GM21529 (cell line): Measurements from ENCODE around the gene TAL1.

ENCODE experiments used
- ATAC-seq: cut with Tn5 transposase; IDR thresholded peaks from one replicate; pipeline ENCODE4 v1.9.1; 2021; ENCODE audit not compliant: unreplicated experiment

The TAL1 gene

DNA sequence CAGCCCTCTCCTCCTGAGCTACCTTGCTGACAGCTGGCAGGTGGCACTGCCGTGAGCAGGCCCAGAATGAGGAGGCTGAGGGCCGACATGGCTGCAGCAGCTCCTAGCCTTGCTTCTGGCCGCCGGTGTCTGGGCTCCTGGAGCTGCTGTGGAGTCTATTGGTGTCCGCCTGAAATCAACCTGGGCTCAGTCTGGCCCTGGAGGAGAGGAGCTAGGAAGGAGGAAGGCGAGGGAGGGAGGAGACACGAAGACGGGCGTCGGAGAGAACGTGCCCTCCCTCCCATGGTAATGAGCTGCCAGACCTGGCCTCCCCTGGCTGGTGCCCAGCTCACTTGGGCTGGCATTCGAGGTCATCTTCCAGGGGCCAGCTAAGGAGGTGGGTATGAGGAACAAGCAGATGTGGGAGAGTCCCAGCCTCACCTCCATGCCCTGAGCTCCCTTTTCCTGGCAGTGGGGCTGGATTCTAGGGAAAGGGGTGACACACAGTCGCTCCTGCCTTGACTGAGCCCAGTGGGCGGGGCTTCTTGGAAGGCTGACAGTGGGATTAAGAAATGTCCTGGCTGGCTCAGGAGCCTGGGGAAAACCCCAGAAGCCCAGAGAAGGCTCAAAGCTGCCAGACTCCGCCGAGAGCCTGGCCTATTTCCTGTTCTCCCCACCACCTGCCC is 42.0 kb downstream of the TAL1 start, which contains the start of gene PDZK1IP1:
TSS of gene PDZK1IP1 (minus strand) at position 193 of the 665 bp plus-strand sequence. CDS start at position 89, 104 bp downstream.
- ATAC-seq, result no peak

DNA sequence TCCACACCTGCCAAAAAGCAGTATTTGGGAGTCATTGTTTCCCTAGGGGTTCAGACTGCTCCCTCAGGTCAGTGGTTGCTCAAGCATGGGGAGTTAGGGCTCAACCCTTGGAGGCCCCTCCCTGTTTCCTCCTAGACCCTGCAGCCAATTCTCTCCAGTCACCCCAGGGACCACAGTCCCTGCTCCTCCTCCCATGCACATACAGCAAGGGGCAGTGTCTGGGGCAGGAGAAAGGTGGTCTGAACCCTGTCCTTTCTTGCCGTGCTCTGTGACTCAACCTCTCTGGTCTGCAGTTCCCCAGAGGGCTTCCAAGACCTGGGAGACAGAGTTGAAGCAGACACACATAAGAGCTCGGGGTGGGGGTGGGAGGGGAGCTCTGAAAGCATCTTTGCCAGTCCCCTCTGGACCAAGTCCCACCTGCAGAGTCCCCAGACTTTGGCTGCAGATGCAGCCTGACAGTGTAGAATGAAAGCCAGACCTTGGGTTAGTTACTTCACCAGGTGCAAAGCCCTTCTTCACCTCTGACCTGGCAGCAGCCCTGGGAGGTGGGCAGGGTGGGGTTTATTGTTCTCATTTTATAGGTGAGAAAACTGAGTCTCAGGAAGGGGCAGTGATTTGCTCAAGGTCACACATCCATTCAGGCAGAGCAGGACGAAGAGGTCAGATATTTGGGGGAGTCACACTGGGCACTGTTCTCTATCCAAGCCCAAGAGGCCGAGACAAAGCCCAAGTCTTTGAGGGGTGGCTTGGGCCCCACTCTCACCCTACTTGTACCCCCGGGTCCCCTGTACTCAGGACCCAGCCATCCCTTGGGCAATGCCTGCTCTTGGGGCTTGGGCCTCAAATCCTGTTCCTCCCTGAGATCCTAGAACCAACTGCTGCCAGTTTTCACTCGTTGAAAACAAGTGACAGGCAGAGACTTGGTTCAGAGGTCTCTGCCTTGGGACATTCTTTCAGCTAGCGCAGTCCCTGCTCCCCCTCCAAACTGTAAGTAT is 42.9 kb downstream of the TAL1 start:
- no peak for ATAC-seq

- no peak for ATAC-seq
Measured at GRCh38 chr1:47187926-47188250, 44.1 kb downstream of the TAL1 start.

DNA sequence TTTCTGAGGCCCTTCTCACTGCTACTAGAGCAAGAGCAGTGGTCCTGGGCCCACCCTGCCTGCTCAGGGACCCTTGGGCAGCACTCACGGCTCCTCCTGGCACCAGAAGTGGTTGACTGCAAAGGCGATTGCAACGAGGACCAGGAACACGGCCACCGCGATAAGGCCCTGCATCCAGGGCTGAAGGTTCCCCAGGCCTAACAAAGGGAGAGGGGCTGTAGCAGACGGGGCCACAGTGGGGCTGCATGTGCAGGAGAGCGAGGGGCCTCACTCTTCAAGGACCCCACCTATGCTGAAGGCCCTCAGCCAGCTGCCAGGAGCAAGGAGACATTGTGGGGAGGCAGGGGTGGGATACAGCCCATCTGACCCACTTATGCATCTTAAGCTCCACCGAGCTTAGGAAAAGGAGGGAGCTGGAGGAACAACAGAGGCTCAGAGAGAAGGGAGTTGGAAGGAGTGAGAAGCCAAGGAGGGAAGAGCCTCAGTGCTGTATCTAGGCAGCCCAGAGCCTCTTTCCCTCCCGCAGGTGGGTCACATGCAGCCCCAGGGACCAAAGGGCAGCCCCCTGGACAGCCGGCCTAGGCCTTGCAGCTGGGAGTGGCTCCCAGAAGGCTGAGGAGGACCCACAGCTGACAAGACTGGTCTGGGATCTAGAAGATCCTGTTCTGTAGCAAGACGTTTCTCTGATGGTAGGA is 44.6 kb downstream of the TAL1 start:
- no peak for ATAC-seq

DNA sequence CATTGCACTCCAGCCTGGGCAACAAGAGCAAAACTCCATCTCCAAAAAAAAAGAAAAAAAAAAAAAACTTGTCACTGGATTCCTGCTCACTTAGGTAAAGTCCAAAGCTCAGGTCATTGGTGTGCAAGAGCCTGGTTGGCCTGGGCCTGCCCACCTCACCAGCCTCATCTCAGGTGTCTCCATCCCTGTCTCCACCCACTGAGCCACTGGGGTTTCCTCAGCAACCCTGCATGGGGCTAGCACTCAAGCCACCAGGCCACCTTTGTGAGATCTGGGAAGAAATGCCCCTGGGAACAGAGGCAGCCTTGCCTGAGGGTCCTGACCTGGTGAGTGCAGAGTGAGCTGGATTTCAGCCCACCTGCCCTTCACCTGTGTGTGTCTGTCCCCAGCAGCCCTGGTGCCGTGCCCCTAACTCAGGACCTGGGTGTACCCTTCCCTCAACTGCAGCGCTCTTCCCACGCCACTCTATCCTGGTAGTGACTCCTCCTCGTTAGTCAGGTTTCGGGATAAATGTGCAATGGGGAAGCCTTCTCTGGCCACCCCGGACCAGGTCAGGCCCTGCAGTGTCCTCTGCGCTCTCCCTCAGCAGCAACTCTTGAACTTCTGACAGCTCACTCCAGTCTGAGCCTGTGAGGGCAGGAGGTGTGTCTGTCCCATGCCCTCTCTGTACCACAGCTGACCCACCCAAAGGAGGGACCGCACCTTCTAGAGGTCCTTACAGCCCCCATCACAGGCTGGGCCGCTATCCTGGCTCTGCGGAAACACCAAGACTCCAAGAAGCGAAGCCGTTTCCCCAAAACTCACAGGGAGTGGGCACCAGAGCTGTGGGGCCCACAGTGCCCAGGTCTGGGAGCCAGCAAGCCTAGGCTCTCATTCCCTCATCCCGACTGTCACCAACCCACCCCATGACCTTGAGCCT is 45.5 kb downstream of the TAL1 start:
- ATAC-seq, result no peak

DNA sequence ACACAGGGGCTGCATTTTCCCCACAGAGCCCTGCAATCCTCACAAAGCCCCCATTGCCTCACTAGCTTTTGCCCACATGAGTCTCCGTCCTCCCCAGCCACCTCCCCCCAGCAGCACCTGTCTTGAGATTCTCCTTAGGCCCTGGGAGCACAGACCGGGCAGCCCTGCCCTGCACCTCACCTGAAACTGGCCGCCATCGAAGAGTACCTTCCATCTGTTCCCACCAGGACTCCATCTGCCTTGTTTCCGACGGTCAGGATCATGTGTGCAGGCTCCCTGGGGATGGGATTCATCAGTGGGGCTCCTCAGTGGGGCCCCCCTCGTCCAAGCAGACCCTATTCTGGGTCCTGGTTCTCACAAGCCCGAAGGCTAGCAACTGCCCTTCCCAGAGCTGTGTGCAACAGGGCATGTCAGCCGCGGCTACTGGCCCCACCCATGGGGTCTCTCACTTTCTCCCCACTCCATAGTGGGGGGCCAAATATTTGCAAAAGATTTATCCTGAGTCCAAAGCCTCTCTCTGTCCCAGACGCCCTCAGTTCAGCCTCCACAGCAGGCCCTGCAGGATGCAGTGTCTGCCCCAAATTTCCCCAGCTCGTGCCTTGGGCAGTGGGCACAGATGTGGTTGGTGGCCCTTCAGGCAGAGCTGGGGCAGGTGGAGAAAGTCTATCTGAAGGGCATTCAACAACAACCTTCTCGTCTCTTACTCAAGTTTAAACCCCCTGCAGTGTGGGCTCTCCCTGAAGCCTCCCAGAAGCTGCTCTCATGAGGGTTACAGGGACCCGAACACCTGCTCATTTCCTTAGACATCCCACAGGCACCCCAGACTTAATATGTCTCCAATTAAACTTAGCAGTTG is 47.0 kb downstream of the TAL1 start:
- no peak for ATAC-seq

DNA sequence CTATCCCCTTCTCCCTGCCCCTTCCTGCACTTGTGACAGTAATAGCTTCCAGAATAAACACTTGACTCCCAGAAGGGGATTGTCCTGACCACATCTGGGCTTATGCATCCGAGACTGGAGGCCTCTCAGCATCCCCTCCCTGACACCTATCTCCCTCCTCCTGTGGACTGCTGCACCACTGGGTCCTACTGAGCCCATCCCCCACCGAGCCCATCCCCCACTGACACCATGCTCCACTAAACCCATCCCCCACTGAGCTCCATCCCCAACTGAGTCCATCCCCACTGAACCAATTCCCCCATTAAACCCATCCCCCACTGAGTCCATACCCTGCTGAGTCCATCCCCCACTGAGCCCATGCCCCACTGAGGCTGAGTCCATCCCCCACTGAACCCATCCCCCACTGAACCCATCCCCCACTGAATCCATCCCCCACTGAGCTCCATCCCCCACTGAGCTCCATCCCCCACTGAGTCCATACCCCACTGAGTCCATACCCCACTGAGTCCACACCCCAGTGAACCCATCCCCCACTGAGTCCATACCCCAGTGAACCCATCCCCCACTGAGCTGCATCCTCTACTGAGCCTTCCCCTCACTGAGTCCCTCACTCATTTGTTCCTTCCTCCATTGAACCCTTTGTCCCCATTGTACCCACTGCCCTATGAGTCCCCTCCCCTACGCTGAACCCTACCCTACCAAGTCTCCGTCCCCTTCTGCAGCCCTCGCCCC is 47.8 kb downstream of the TAL1 start:
- no peak for ATAC-seq

DNA sequence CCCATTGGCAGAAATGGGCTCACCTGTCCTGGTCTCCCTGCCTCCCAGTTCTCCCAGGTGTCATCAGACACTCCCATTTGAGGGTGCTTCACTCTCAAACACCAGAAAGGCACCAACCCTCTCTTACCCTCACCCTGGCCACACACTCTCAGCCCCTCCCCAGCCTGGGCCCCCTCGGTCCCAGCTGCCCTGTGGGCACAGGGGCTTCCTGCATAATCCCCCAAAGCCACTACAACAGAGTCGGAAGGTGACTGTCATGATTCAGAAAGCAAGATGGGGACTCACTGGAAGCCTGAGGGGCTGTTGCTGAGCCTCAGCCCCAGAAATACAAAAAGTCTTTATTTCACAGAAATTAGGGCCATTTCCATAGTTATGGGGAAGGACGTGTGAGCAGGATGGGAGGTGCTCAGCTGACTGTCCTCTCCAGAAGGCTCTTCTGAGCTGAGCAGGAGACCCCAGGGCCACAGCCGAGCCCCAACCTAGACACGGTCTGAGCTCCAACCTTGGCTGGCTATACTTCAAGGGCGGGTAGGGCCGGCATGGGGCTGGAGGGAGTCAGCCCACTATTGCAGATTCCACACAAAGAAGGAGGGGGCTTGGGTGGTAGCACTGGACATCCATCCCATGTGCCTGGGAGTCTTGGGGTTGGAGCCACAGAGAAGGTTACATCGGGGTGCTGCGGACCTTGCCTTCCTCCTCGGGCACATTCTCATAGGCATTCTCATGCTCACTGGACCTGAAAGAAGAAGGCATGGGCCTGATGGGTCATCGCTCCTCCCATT is 48.5 kb downstream of the TAL1 start:
- ATAC-seq, result no peak

GRCh38 chr1:47182676-47183235 is 49.3 kb downstream of the TAL1 start:
- ATAC-seq, result no peak

DNA sequence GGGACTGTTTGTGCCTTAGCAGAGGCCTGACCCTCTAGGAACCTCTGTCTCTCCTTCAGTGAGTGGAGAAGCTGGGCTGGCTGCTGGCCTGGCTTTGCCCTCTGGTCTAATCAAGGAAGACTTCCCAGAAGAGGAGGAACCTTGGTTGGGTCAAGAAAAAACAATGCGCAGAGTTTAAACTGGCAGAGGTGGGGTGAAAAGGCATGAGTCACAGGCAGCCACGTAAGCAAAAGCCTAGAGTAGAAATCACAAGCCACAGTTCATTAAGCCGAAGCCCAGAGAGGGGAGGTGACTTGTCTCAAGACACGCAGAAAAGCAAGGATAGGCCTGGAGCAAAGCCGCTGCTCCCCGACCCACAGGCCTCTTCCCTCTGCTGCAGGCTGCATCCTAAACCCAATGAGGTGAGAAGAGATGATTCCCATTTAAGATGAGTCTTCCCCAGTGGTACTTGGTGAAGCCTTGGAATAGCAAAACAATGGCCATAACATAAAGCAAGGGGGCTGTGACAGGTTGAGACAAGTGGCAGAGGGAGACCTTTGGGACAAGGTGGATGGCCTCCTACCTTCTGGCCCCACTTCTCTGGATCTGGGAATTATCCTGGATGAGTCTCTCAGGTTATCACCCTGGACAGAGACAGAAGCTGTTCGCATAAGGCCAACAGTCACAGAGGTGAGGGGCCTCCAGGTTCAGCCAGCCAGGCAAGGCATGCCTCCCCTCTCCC is 49.9 kb downstream of the TAL1 start:
- ATAC-seq, result no peak

GRCh38 chr1:47181095-47181954 is 50.7 kb downstream of the TAL1 start:
- ATAC-seq, result no peak

GRCh38 chr1:47180603-47181094 is 51.4 kb downstream of the TAL1 start:
- no peak for ATAC-seq

DNA sequence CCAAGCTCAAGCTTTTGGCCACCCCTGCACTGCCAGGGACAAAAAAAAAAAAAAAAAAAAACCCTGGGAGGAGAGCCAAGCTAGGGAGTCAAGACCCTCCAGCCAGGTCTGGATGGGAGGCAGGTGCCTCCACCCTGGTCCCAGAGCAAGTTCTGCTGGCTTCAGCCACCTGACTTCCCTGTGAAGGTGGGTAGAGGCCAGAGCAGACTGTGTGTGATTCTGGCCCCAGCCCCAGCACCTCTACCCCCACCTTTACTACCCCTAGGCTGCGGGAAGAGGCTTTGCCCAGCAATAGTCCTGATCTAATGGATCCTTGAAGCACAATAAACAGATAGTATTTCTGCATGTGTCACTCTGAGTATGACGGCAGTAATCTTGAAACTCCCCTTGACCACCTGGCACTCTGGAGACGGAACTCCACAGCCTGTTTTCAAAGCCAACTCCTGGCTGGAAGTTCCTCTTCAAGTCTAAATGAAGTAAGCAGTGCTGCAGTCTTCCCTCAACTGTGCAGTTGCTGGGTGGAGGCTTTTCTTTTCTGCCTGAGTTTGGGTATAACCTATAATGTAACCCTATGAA is 51.9 kb downstream of the TAL1 start:
- ATAC-seq, result no peak

- ATAC-seq, result peak; percentile 85
Measured at GRCh38 chr1:47179017-47179987, 52.7 kb downstream of the TAL1 start.

DNA sequence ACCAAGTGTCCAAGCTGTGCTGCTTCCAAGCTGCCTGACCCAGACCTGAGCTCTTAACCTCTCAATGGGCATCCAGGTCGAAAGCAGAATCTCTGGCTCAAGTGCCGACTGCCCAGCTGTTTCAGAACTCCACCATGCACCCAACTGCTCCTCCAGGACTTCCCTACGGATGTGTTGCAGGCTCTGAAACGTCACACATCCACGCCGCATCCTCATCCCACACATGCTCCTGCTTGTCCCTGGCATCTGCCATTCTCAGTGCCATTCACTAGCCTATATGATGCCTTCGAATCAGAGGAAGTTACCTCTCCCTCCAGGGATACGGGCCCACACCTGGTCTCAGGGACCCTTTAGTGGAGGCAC is 53.4 kb downstream of the TAL1 start:
- no peak for ATAC-seq
